ENCODE results near the gene RNF26. TPM values are rescaled to one million over a fixed set of nuclear protein-coding genes. Genes with fewer than 3 reads are reported as not detected.

RNF26 gene
- total RNA-seq, 1 donor from 2014 or later: 23.2 TPM

DNA sequence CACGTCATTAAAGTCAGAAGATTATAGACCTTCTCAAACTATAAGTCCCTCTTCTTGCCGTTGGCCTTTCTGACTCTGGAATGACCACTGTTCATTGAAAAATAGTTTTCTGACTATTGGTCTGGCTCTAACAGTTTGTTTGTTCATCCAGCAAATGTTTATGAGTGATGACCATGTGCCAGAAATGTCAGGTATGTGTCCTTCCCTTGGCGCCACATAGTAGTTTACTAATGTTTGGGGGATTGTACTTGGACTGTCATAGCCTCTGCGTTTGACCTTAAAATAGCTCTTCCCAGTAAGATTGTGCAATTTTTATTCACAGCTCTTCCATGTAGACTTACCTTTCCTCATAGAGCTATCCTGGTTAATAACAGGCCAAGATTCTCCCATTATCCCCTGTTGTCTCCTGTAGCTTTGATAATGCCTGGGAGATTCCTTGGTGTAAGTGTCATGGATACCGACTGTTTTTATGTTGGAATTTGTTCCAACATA, 31.1 kb upstream of the RNF26 start:
- peaks cover 75% of the 10 kb centered on the region for H3K36me3 ChIP-seq
- no peak for DNase-seq
- H3K9me3 ChIP-seq: no peaks in the 10 kb centered on the region
- H3K27me3 ChIP-seq: no peaks in the 10 kb centered on the region
- ATAC-seq: no peak
- no peaks in the 10 kb centered on the region for H3K4me1 ChIP-seq
- TF ChIP-seq, protein P1, sequence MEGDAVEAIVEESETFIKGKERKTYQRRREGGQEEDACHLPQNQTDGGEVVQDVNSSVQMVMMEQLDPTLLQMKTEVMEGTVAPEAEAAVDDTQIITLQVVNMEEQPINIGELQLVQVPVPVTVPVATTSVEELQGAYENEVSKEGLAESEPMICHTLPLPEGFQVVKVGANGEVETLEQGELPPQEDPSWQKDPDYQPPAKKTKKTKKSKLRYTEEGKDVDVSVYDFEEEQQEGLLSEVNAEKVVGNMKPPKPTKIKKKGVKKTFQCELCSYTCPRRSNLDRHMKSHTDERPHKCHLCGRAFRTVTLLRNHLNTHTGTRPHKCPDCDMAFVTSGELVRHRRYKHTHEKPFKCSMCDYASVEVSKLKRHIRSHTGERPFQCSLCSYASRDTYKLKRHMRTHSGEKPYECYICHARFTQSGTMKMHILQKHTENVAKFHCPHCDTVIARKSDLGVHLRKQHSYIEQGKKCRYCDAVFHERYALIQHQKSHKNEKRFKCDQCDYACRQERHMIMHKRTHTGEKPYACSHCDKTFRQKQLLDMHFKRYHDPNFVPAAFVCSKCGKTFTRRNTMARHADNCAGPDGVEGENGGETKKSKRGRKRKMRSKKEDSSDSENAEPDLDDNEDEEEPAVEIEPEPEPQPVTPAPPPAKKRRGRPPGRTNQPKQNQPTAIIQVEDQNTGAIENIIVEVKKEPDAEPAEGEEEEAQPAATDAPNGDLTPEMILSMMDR (IDR thresholded peaks at IDR 0.05): no peak
- no peak overlapping the region for H3K27ac ChIP-seq
- no peak overlapping the region for H3K4me3 ChIP-seq
- intact Hi-C loops (cut with DNase I): no loop called here

DNA sequence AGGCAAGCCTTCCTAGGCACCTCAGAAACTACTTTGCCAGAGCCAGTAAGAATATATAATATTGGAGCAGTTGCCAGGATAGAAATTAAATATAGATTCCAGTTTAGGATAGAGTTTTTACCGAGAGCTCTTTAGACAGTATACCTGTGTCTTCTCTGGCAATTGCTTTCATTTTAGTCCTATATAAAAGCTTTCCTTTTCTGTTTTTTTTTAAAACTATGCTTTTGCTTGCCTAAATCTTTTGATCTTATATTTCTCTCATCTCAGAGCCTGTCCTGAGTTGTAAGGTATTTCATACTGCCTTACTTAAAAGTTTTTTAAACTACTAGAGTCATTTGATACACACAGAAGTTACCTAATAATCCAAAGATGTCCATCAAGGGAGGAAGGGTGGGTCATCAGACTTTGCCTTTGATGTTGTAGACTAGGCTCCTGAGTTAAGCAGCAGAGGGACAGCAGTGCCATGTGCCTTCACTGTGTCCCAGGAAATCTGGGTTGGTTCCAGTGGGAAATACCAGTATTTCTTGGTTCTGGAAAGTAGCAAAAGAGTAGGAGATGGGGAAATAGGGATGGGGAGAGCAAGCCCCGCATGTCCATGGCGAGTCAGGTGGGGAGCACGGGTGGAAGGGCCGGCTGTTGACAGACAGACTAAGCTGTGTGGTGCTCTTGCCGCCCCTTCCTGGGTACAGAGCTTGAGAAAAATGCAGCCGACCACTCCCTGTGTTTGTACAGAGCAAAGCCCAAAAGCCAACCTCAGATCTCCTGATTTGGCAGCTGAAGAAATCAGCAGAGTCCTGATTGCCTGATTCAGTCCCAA, 28.6 kb upstream of the RNF26 start:
- no peak for DNase-seq
- Histone ChIP-seq H3K27ac (no peak overlapping the region), H3K9me3 (no peaks in the 10 kb centered on the region), H3K36me3 (peaks cover 64% of the 10 kb centered on the region), H3K4me1 (no peaks in the 10 kb centered on the region), H3K4me3 (no peak overlapping the region), H3K27me3 (no peaks in the 10 kb centered on the region)
- ATAC-seq: no peak
- intact Hi-C loops (cut with DNase I): no loop called here
- TF ChIP-seq, protein P1 (IDR thresholded peaks at IDR 0.05): no peak

DNA sequence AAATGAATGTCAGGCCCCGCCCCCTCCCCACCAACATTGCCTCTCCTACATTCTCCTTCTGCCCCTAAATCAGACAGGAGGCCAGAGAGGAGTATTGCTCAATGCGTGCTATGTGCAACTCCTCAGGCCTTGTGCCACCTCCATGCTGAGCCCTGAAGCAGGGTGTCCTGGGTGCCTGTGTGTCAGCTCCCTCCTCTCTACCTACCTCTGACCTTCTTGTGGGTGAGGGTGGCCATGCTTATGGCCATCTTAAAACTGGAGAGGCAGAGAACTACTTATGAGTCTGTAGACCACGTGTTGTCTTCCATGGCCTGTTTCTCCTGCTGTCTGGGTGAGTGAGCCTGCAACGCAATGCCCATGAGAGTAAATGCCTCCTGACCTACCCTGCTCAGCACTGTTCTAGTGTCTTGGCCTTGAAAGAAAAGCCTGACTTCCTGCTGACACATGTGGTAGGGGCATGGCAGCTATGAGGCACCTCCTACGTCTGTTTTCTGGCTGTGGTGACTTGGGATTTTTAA, 27.9 kb upstream of the RNF26 start:
- TF ChIP-seq, protein P1 (IDR thresholded peaks at IDR 0.05): no peak
- H3K4me1 ChIP-seq: no peaks in the 10 kb centered on the region
- peaks cover 58% of the 10 kb centered on the region for H3K36me3 ChIP-seq
- intact Hi-C loops (cut with DNase I): no loop called here
- DNase-seq (no peak), ATAC-seq (peak; percentile 26)
- H3K4me3 ChIP-seq: no peak overlapping the region
- H3K27ac ChIP-seq: no peak overlapping the region
- no peaks in the 10 kb centered on the region for H3K9me3 ChIP-seq
- H3K27me3 ChIP-seq: no peaks in the 10 kb centered on the region

DNA sequence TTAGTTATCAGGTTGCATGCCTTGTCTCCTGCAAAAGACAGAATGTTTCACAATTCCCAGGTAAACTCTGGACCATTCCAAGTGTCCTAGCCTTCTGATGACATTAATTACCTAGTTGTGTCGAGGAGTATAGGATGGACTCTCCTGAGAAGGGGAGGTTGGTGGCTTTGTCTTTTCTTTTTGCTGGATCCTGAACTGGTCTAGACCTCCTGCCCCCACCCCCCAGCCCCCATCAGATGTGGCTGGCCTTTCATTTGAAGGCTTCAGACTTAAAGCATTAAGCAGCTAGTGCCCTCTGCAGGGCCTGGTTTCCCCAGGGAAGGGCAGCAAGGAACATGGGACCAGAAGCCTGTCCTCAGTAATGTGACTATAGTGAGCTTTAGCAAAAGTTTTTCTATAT, 27.1 kb upstream of the RNF26 start:
- TF ChIP-seq, protein P1 (IDR thresholded peaks at IDR 0.05): no peak
- no peaks in the 10 kb centered on the region for H3K27me3 ChIP-seq
- intact Hi-C loops (cut with DNase I): no loop called here
- no peak overlapping the region for H3K4me3 ChIP-seq
- H3K4me1 ChIP-seq: no peaks in the 10 kb centered on the region
- H3K9me3 ChIP-seq: no peaks in the 10 kb centered on the region
- H3K27ac ChIP-seq: peak overlapping the region; percentile 17
- H3K36me3 ChIP-seq: peaks cover 50% of the 10 kb centered on the region
- ATAC-seq (no peak), DNase-seq (no peak)

DNA sequence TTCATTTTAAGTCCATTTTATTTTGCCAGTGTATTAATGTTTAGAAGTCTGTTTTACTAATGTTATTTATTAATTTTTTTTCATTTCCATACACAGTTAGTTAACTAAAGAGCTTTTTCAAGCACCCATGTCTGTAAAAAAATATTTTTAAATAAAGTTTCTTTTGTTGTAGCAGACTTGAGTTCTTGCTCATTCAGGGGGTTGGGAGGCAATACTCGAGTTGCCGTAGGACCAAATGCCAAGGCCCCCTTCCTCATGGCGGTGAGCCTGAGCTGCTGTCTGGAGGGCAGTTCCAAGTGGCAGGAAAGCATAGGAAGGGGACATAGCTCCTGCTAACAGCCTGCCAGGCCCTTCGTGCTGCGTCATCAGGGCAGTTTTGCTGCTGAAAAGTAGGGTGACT, 26.4 kb upstream of the RNF26 start:
- Histone ChIP-seq H3K36me3 (peaks cover 42% of the 10 kb centered on the region), H3K27ac (no peak overlapping the region)
- intact Hi-C loops (cut with DNase I): no loop called here

More for the DNA sequence above, 26.4 kb upstream of the RNF26 start:
- no peak for ATAC-seq
- no peak overlapping the region for H3K4me3 ChIP-seq
- no peak for DNase-seq
- H3K4me1 ChIP-seq: no peaks in the 10 kb centered on the region
- no peaks in the 10 kb centered on the region for H3K9me3 ChIP-seq
- TF ChIP-seq, protein P1 (IDR thresholded peaks at IDR 0.05): no peak
- H3K27me3 ChIP-seq: no peaks in the 10 kb centered on the region
